ENCODE data around the gene KLHDC7A.

KLHDC7A gene

DNA sequence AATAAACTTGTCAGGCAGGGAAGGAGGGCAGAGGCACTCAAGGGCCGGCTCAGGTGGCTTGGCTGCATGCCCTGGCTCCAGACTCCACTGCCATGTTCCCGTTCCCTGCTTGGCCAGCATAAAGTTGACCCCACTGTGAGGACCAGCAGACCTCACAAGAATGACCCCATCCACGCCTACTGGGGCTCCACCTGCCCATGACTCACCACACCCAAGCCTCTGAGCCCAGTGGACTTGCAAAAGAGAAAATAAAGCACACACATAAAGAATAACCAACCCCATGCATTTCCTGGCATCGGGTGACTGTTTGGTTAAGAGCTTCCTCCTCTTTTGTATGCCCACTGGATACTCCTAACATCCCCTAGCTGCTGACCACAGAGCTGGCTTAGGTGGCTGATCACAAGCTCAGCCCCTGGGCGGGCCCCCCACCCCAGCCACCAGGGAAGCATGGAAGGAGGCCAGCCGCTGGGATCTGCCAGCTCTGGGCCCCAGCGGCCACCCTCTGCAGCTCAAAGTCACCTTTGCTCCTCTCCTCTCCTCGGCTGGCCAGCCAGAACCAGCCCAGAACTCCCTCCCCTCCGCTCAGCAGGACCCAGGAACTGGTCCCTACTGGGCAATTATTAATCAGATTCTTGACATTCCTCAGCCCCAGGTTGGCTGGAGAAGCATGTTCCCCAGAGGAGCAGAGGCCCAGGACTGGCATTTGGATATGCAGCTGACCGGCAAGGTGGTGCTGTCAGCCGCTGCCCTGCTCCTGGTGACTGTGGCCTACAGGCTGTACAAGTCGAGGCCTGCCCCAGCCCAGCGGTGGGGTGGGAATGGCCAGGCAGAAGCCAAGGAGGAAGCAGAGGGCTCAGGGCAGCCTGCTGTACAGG is at the start of gene KLHDC7A:
KLHDC7A (plus strand) TSS at position 616 of the 875 bp plus-strand sequence; CDS start at position 668, 52 bp downstream.
- H3K4me3 ChIP-seq (ENCODE audit: low read depth, low read length): no peak within 1 kb of the TSS

DNA sequence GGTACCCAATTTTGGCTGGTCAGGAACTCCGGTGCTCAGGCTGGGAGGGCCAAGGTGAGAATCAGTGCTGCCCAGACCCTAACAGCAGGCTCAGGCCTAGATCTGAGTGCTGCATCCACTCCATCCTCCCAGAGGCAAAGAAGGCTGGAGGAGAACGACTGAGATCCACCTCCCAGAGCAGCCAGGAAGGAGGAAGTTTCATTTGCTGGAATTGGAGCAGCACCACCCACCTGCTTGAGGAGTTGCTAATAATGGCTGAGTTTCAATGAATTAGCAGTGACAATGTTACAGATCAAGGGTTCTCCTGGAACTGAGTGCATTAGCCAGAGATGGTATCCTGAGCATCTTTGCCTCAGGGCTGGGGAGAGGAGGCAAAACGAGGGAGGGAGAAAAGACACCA is 46.7 kb upstream of the KLHDC7A start:
- no peak overlapping the region for H3K4me3 ChIP-seq (ENCODE audit: low read depth, low read length)
- TF ChIP-seq, protein P1, sequence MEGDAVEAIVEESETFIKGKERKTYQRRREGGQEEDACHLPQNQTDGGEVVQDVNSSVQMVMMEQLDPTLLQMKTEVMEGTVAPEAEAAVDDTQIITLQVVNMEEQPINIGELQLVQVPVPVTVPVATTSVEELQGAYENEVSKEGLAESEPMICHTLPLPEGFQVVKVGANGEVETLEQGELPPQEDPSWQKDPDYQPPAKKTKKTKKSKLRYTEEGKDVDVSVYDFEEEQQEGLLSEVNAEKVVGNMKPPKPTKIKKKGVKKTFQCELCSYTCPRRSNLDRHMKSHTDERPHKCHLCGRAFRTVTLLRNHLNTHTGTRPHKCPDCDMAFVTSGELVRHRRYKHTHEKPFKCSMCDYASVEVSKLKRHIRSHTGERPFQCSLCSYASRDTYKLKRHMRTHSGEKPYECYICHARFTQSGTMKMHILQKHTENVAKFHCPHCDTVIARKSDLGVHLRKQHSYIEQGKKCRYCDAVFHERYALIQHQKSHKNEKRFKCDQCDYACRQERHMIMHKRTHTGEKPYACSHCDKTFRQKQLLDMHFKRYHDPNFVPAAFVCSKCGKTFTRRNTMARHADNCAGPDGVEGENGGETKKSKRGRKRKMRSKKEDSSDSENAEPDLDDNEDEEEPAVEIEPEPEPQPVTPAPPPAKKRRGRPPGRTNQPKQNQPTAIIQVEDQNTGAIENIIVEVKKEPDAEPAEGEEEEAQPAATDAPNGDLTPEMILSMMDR (IDR thresholded peaks at IDR 0.05; ENCODE audit: borderline replicate concordance, insufficient read depth, low read depth, low read length): no peak

More for the DNA sequence above, at the start of gene KLHDC7A:
- TF ChIP-seq, protein P1 (IDR thresholded peaks at IDR 0.05; ENCODE audit: borderline replicate concordance, insufficient read depth, low read depth, low read length): no peak

DNA sequence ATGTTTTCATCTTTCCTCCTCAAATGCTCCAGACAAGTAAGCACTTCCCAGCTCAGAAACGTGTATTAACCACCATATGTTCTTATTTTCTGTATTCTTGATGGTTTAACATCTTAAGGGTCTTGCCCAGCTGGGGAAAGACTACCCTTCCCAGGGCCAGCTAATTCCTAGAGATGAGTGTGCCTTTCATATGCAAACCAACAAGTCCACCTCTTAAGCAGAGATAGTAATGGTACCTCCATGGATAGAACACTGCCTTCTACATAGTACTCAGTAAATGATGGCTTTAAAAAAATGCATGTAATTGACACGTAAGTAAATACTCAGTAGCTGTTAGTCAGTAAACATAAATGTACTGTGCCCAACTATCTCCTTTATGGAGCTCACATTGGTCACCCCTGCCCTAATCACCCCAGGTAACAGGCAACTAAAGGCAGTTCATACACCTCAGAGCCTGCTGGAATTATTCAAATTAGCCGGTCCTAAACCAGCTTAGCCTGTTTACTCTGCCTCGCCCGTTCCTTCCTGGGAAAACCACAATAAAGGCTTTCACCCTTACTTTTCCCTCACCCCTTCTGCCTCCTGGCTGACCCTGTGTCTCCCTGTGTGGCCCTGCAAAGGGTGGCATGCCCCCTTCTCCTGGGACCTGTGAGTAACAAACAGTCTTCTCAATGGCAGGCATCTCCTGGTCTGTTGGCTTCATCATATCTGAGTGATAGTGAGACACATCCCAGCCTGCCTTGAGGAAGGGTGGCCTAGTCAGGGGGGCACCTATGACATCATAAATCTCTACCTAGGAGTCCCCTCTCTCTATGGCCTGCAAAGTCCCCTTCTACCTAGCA is 40.1 kb upstream of the KLHDC7A start:
- TF ChIP-seq, protein P1 (IDR thresholded peaks at IDR 0.05; ENCODE audit: borderline replicate concordance, insufficient read depth, low read depth, low read length): no peak
- no peak overlapping the region for H3K4me3 ChIP-seq (ENCODE audit: low read depth, low read length)

DNA sequence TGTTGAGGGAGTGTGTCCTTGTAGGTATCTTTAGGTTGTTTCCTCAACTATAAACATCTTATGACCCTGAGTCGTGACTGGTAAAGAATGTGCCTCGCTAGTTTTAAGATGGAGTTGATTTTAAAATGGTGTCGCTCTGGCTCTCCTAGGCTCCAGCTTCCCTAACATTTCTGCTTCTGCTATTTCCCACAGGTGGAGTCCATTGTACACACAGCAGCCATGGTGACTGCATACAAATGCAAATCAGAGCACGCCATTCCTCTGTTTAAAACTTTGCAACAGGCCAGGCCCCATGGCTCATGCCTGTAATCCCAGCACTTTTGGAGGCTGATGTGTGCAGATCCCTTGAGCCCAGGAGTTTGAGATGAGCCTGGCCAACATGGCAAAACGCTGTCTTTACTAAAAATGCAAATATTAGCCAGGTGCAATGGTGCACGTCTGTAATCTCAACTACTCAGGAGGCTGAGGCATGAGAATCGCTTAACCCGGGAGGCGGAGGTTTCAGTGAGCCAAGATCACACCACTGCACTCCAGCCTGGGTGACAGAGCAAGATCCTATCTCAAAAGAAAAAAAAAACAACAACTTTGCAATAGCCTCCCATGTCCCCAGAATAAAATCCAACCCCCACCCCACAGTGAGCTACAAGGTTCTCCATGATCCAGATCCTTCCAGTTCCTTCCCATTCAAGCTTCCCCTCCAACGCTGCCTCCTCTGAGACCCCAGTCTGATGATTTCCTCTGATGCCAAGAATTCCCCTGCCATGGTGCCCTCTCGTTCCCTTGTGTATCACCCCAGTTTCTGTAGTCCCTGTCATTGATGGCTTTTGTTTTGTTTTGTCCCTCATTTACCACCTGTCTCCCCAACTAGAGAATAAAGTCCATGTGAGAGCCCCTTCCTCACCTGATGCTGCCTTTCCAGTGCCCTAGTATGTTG is 36.9 kb upstream of the KLHDC7A start:
- TF ChIP-seq, protein P1 (IDR thresholded peaks at IDR 0.05; ENCODE audit: borderline replicate concordance, insufficient read depth, low read depth, low read length): no peak
- no peak overlapping the region for H3K4me3 ChIP-seq (ENCODE audit: low read depth, low read length)

DNA sequence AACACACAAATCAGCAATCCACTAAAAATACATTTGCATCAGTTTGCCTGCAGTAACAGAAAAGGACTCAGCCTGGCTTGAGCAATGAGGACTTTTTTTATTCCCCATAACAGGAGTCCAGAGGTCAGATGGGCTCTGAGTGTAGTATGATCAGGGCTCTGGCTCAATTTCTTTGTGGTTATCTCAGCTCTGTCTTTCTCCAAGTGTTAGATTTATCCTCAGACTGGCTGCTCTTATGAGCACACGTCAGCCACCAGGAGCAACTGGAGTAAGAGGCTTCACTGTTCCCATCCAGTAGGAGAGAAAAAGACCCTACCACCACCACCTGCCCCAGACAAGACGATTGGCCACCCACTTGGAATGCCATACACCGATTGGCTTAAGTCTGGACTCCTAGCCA is 36.2 kb upstream of the KLHDC7A start:
- TF ChIP-seq, protein P1 (IDR thresholded peaks at IDR 0.05; ENCODE audit: borderline replicate concordance, insufficient read depth, low read depth, low read length): no peak

DNA sequence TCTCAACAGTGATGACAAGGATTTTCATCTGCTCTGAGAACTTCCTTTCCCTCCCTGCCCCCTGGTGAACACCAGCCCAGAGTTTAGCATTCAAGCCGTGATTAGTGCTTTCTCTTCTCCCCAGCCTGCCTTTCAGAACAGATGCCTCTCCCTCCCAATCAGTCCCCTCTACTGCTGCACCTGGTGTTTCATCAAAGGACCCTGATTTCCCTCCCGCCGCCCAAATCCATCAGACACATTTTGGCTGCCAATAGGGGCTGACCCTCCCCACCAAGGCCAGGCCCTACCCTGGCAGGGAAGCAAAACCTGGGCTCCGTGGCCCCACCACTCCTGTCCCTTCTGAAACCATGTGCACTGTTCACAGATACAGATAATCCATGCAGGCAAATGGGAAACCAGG is 34.0 kb upstream of the KLHDC7A start:
- no peak overlapping the region for H3K4me3 ChIP-seq (ENCODE audit: low read depth, low read length)
- TF ChIP-seq, protein P1 (IDR thresholded peaks at IDR 0.05; ENCODE audit: borderline replicate concordance, insufficient read depth, low read depth, low read length): no peak

More for the DNA sequence above, 36.2 kb upstream of the KLHDC7A start:
- no peak overlapping the region for H3K4me3 ChIP-seq (ENCODE audit: low read depth, low read length)

All from GM12875 (cell line).